Dendritic cell treated with granulocyte-macrophage colony-stimulating factor and Interleukin-4, amounts not matched to agents 40 ng/mL and 50 ng/mL, for 4 days (primary cell): ENCODE measurements around the gene CDC42BPB.

Experiments used
- H3K27ac Mint-ChIP-seq: one replicate; pipeline ENCODE4 v1.8.0; 2022; ENCODE audit warnings: mild to moderate bottlenecking, mixed read lengths
- H3K27me3 Mint-ChIP-seq: one replicate; pipeline ENCODE4 v1.8.0; 2022; ENCODE audit warnings: mild to moderate bottlenecking, mixed read lengths
- H3K36me3 Mint-ChIP-seq: one replicate; pipeline ENCODE4 v1.8.0; 2022; ENCODE audit warnings: low read depth, mixed read lengths
- H3K4me1 Mint-ChIP-seq: one replicate; pipeline ENCODE4 v1.8.0; 2022; ENCODE audit warnings: low read depth, mixed read lengths
- H3K4me3 Mint-ChIP-seq: one replicate; pipeline ENCODE4 v1.8.0; 2022; ENCODE audit warnings: mild to moderate bottlenecking, moderate library complexity, mixed read lengths
- H3K9me3 Mint-ChIP-seq: one replicate; pipeline ENCODE4 v1.8.0; 2022; ENCODE audit warnings: mixed read lengths
- intact Hi-C: fragments of 100-400 bp; cut with micrococcal nuclease; formaldehyde crosslinking; loops from one replicate; pipeline ENCODE4 v1.15.0; 2022

CDC42BPB gene

DNA sequence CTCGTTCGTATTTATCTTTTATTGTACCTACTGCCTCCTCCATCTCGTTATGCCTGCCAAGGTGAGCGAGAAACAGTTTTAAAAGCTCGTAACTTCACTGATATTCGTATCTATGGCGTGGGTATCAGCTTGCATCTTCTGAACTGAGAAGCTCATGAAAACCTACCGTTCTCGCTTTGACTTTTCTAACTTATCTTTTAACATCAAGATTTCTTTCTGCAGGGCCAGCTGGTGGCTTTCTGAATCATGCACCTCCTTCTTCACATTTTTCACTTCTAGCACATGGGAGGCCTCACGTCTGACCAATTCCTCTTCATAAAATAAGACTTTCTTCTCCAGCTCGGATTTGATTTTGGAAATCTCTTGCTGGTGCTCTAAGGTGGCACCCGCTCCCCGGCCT is 89.0 kb downstream of the CDC42BPB start:
- Mint-ChIP-seq H3K36me3 (peaks cover 100% of the 10 kb centered on the region), H3K4me3 (no peak overlapping the region), H3K27ac (no peak overlapping the region)

DNA sequence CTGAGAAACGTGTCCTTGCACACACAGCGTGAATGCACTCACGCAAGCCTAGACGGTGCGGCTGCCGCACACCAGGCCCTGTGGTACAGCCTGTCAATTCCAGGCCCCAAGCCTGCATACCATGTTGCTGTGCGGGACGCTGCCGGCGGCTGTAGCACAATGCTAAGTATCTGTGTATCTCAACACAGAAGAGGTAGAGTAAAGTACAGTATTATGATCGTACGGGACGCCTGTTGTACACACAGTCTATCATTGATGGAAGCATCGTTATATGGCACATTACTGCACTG is 89.9 kb downstream of the CDC42BPB start:
- H3K36me3 Mint-ChIP-seq, result peaks cover 100% of the 10 kb centered on the region
- H3K9me3 Mint-ChIP-seq, result no peaks in the 10 kb centered on the region
- H3K27me3 Mint-ChIP-seq, result no peaks in the 10 kb centered on the region
- H3K4me3 Mint-ChIP-seq, result no peak overlapping the region
- H3K27ac Mint-ChIP-seq, result no peak overlapping the region
- intact Hi-C loops, result no loop called here
- H3K4me1 Mint-ChIP-seq, result no peaks in the 10 kb centered on the region

More for the DNA sequence above, 89.0 kb downstream of the CDC42BPB start:
- no peaks in the 10 kb centered on the region for H3K9me3 Mint-ChIP-seq
- no peaks in the 10 kb centered on the region for H3K27me3 Mint-ChIP-seq
- intact Hi-C loops, result no loop called here
- H3K4me1 Mint-ChIP-seq, result no peaks in the 10 kb centered on the region

DNA sequence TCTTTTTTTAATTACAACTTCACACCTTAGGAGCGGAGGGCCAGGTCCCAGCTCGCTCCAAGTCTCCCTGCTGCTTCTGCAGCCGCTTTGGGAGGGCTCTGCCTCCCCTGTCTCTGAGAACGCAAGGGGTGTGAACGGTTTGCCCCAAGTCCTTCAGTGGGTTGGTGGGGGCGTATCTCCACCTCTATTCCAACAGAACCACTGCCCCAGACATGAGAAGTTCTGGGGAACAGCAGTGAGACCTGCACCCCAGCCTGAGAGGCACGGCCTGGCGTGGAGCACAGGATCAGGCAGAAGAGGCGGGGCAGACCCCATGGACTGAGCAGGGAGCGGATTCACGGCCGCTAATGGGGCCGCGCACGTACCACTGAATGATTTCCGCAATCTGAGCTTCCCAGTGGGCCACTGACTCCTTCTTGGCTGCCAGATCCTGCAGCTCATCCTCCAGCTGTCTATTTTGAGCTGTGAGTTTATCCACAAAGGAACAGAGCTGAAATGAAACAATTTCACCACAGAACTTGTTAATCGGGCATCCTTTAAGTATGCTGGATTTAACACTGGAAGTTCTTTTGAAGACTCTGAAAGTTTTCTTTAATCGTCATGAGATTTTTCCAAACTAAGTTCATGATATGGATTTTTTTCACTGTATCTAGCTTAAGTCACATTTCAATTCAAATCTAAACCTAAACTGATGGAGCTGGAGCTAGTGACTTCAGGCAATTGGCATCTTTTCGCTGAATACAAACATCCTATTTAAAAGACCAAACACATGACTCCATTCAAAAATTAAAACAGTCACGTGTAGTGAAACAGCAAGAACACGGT is 90.5 kb downstream of the CDC42BPB start:
- peaks cover 100% of the 10 kb centered on the region for H3K36me3 Mint-ChIP-seq
- no peaks in the 10 kb centered on the region for H3K9me3 Mint-ChIP-seq
- no peaks in the 10 kb centered on the region for H3K27me3 Mint-ChIP-seq
- H3K4me3 Mint-ChIP-seq, result no peak overlapping the region
- intact Hi-C loops, result no loop called here
- H3K4me1 Mint-ChIP-seq, result no peaks in the 10 kb centered on the region
- H3K27ac Mint-ChIP-seq, result no peak overlapping the region

DNA sequence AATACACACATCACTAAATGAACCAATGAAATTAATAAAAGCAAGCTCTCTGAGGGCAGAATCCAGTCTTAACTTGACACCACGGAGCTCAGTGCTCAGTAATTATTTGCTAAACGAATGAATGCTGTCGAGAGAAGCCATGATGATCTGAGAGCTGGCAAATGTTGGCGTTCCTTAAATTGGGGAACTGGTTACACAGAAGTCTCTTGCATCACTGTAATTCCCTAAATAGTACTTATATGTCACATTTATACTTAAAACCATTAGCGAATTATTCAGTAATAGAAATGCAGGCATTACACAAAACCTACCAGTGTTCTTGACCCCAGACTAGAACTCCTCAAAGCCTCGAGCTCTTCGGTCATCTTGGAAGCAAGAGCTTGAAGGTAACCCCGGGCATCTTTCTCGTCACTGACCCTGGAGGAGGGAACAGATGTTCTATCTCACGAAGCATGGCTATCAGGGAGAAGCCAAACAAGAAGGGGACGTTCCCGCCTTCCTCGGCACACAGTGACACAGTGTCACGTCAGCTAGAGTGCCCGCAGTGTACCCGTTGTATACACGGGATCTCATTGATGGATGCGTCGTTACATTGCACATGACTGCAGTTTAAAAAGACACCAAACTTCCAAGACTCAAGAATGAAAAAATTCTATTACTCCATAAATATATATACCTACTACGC is 91.2 kb downstream of the CDC42BPB start:
- intact Hi-C loops, result no loop called here
- Mint-ChIP-seq H3K36me3 (peaks cover 100% of the 10 kb centered on the region), H3K4me1 (no peaks in the 10 kb centered on the region), H3K4me3 (no peak overlapping the region), H3K27me3 (no peaks in the 10 kb centered on the region), H3K27ac (no peak overlapping the region), H3K9me3 (no peaks in the 10 kb centered on the region)

DNA sequence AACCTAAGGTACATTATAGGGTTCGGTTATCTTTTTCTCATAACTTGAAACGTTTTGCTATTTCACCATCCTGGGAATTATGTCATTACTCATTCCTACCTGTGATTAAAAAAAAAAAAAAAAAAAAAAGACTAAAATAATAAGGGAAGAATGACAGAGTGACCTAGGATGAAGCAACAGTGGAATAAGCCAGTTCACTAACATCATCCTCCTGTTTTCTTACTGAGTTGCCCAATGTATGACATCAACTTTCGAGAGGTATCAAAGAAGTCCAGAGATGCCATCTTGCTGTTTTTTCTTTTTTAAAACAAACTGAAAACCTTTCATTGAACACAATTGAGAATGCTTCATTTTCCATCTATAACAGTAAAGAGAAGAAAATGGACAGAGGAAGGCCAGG is 92.1 kb downstream of the CDC42BPB start:
- peaks cover 100% of the 10 kb centered on the region for H3K36me3 Mint-ChIP-seq
- H3K4me1 Mint-ChIP-seq, result no peaks in the 10 kb centered on the region
- no peak overlapping the region for H3K27ac Mint-ChIP-seq
- H3K9me3 Mint-ChIP-seq, result no peaks in the 10 kb centered on the region
- no peak overlapping the region for H3K4me3 Mint-ChIP-seq
- intact Hi-C loops, result no loop called here
- H3K27me3 Mint-ChIP-seq, result no peaks in the 10 kb centered on the region

DNA sequence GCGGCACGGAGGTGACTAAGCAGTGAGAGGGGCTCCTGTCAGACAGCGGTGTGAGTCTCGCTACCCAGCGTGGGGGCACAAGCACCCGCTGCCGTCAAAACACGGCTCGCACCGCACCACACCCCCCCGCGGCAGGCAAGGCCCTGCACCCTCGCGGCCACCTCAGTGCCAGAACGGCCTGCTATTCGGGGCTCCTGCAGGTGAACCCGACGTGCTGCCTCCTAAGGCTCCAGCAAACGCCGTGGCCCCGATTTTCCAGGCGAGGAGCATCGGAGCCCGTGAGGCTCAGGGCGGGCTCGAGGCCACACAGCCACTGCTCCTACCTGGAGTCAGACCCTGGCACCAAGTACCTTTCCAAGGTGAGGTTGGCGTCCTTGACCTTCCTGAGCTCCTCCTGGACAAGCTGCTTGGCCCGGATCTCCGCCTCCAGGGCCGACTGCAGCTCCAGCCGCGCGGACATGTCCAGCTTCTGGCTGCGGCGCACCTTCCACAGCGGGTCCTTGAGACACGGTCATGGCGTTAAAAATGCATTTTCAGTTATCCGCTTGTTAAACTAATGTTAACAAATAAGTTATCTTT is 93.1 kb downstream of the CDC42BPB start:
- Mint-ChIP-seq H3K36me3 (peaks cover 100% of the 10 kb centered on the region), H3K27me3 (no peaks in the 10 kb centered on the region), H3K4me1 (no peaks in the 10 kb centered on the region), H3K9me3 (no peaks in the 10 kb centered on the region), H3K27ac (no peak overlapping the region), H3K4me3 (no peak overlapping the region)
- intact Hi-C loops, result no loop called here

DNA sequence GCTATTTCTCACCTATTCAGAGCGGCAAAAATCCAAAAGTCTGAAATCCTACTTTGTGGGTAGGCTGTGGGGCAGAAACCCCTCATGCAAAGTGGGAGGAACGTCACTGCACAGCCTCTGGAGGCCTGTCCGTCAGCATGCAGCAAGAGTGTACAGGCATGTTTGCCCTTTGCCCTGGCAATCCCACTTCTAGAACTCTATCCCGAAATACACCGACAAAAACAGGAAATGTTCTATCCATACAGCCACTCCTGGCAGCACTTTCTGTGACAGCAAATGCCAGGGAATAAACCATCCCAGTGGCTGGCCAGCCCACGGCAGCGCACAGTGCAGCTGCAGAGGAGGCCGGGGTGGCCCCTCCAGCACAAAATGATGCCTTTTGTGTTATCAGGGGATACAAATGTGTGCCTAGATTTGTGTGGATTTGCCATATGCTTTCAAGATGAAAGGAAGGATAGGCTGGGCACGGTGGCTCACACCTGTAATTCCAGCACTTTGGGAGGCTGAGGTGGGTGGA is 95.2 kb downstream of the CDC42BPB start:
- H3K27ac Mint-ChIP-seq, result no peak overlapping the region
- no peaks in the 10 kb centered on the region for H3K4me1 Mint-ChIP-seq
- no peak overlapping the region for H3K4me3 Mint-ChIP-seq
- H3K27me3 Mint-ChIP-seq, result no peaks in the 10 kb centered on the region
- no peaks in the 10 kb centered on the region for H3K9me3 Mint-ChIP-seq
- intact Hi-C loops, result no loop called here
- H3K36me3 Mint-ChIP-seq, result peaks cover 100% of the 10 kb centered on the region

DNA sequence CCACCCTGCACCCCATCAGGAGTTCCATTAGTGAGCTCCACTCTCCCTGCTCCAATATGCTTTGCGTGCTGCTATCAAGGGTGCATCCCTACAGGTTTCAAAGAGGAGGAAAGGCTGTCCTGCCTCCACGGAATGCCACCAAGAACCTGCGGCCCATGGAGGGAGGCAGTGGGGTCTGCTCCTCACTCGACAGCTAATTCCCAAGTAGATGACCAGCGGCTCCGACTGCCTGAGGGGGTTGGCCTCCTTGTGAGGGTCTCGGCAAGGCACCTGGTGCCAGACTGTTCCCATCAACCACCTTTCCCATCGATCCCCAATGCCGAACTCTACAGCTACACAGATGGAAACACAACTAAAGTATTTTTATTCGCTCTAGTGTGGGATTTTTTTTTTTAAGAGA is 98.9 kb downstream of the CDC42BPB start:
- H3K4me3 Mint-ChIP-seq, result no peak overlapping the region
- H3K4me1 Mint-ChIP-seq, result no peaks in the 10 kb centered on the region
- no peaks in the 10 kb centered on the region for H3K27me3 Mint-ChIP-seq
- H3K27ac Mint-ChIP-seq, result no peak overlapping the region
- intact Hi-C loops, result no loop called here
- H3K9me3 Mint-ChIP-seq, result no peaks in the 10 kb centered on the region
- peaks cover 100% of the 10 kb centered on the region for H3K36me3 Mint-ChIP-seq

DNA sequence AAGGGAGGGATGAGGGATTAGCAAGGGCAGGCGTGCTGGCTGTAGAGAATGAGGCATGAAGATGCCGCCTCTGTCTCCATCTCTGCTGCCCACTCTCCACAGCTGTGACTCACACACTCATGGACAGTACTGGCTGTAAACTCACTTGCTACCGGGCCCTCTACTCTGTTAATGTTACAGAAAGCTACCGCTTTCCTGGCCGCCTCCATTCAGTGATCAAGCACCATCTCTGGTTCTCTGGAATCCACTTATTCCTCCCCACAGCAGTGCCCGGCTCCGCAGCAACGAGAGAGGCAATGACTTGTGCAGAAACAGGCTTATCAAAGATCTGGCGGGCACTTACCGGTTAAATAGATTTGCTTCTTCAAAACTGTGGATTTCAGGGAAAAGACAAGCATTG is 100.1 kb downstream of the CDC42BPB start:
- H3K36me3 Mint-ChIP-seq, result peaks cover 100% of the 10 kb centered on the region
- no peaks in the 10 kb centered on the region for H3K27me3 Mint-ChIP-seq
- H3K4me1 Mint-ChIP-seq, result no peaks in the 10 kb centered on the region
- no peak overlapping the region for H3K27ac Mint-ChIP-seq
- no peak overlapping the region for H3K4me3 Mint-ChIP-seq
- no peaks in the 10 kb centered on the region for H3K9me3 Mint-ChIP-seq
- intact Hi-C loops, result no loop called here

DNA sequence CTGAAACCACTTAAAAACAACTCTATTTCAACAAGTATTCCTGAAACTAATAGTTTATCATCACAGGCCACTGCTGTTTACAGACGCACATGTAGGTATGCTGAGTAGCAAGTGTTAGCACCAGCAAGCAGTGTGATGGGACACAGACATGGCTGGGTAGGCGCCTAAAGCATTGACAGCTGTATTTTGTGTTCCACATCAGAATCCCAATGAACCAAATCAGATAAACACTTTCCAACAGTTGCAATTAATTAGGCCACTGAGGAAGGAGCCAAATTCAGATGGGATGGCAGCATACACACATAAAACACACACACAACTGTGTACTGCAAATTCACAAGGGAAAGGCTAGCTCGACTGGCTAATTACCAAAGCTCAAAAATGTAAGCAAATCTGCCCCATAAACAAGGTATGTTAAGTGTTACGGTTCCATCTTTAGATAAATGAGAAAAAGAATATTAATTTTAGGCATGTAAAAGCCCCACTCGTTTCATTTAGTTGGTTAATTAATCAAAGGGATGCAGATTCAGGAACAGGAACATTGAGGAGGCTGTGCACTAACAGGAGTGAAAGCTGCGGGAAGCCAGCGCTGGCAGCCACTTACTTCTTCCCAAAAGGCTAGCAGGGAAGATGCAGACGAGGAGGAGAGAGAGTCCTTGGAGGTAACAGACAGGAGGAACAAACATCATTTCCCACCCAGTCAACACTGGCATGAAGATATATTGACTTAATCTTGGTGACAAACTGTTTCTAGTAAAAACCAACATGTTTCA is 101.5 kb downstream of the CDC42BPB start:
- H3K4me1 Mint-ChIP-seq, result no peaks in the 10 kb centered on the region
- H3K27ac Mint-ChIP-seq, result no peak overlapping the region
- no peaks in the 10 kb centered on the region for H3K27me3 Mint-ChIP-seq
- H3K9me3 Mint-ChIP-seq, result no peaks in the 10 kb centered on the region
- H3K4me3 Mint-ChIP-seq, result no peak overlapping the region
- H3K36me3 Mint-ChIP-seq, result peaks cover 100% of the 10 kb centered on the region
- intact Hi-C loops, result no loop called here

DNA sequence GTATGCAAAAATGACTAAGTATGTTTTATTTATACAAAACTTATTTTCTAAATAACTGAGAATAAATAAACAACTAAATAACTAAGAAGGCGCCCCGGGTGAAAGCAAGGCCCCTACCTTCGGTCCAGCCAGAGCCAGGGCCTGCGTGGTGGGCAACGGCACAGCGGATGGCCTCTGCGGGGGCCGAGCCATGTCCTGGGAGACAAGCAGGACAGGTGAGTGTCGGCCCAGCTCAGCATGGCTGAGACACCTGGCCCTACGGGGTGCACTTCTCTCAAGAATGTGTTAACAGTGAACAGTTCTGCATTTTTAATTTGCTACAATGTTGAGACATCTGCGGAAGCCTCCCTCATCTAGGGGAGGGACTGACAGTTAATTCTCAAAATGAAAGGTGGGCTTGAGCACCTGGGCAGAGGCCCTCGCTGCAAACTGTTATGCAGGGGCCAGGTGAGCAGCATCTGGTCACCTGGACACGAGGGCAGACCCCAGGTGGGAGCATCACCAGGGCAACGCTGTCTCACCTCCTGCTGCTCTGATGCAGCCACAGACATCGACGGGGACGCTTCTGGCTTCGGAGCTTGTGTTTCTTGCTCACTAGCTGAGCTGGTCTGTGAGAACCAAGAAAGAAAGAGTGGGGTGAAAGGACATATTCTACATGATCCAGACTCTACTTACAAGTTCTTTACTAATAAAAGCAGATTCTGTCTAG is 103.1 kb downstream of the CDC42BPB start:
- Mint-ChIP-seq H3K27ac (no peak overlapping the region), H3K4me1 (peaks cover 14% of the 10 kb centered on the region), H3K4me3 (no peak overlapping the region), H3K9me3 (no peaks in the 10 kb centered on the region), H3K27me3 (no peaks in the 10 kb centered on the region), H3K36me3 (peaks cover 100% of the 10 kb centered on the region)
- intact Hi-C loops, result no loop called here

DNA sequence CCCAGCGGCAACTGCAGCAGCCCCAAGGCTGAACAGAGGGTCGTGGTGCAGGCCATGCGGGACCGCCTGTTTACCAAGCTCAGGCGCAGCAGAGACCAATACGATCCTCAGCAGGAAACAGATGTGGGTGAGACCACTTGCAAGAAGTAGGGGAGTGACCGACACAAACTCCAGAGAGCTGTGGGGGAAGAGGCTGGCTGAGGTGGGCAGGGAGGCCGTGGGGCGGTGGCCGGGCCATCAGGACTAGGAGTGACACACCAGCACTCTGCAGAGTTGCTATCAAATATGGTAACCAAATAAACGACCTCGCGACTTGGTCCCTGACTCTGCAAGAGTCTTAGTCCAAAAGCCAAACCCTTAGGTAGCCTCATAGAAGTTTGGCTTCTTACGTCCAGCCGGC is 104.2 kb downstream of the CDC42BPB start:
- peaks cover 96% of the 10 kb centered on the region for H3K36me3 Mint-ChIP-seq
- intact Hi-C loops, result no loop called here
- peaks cover 20% of the 10 kb centered on the region for H3K4me1 Mint-ChIP-seq
- no peaks in the 10 kb centered on the region for H3K27me3 Mint-ChIP-seq
- no peak overlapping the region for H3K4me3 Mint-ChIP-seq
- no peak overlapping the region for H3K27ac Mint-ChIP-seq
- H3K9me3 Mint-ChIP-seq, result no peaks in the 10 kb centered on the region

DNA sequence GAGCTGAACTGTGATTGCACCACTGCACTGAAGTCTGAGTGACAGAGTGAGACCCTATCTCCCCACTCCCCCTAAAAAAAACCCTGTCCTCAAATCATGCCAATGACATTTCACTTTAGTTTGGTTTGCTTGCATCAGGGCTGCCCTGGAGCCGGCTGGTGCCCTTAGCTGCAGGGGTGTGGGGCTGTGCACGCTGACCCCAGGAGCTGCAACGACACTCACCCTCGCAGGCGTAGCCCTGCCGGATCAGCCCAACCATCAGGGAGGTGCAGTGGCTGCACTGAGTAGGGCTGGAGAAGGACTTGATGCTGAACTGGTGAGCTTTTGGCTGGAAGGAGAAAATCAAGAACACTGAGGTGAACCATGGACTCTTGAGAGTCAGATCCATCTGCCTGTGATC is 105.1 kb downstream of the CDC42BPB start:
- H3K27ac Mint-ChIP-seq, result no peak overlapping the region
- H3K36me3 Mint-ChIP-seq, result peaks cover 96% of the 10 kb centered on the region
- H3K9me3 Mint-ChIP-seq, result no peaks in the 10 kb centered on the region
- intact Hi-C loops, result no loop called here
- H3K4me3 Mint-ChIP-seq, result no peak overlapping the region
- no peaks in the 10 kb centered on the region for H3K27me3 Mint-ChIP-seq
- peaks cover 22% of the 10 kb centered on the region for H3K4me1 Mint-ChIP-seq
